Osteoblast (primary cell): ENCODE results near the gene JUP. TPM values are rescaled to one million over a fixed set of nuclear protein-coding genes. Genes with fewer than 3 reads are reported as not detected.

Experiments
- DNase-seq: peaks from one replicate; pipeline ENCODE4 v3.0.0; 2011; ENCODE audit warnings: low spot score, mixed read lengths; ENCODE audit not compliant: insufficient read length; ENCODE audit errors: missing footprints
- H2AFZ ChIP-seq: 2 replicates; pipeline ENCODE4 v1.6.0; 2011; ENCODE audit warnings: mild to moderate bottlenecking, low read length
- H3K27ac ChIP-seq: 2 replicates; pipeline ENCODE4 v1.5.1; 2011; ENCODE audit warnings: mild to moderate bottlenecking, low read depth, low read length, moderate library complexity
- H3K27me3 ChIP-seq: 2 replicates; pipeline ENCODE4 v1.6.0; 2012; ENCODE audit warnings: mild to moderate bottlenecking, control low read depth, inconsistent platforms, low read length, moderate library complexity; ENCODE audit not compliant: insufficient read depth
- H3K36me3 ChIP-seq: 2 replicates; pipeline ENCODE4 v1.5.1; 2011; ENCODE audit warnings: mild to moderate bottlenecking, low read length, control low read depth, moderate library complexity; ENCODE audit not compliant: insufficient read depth
- H3K4me1 ChIP-seq: 2 replicates; pipeline ENCODE4 v1.5.1; 2011; ENCODE audit warnings: mild to moderate bottlenecking, low read length, control low read depth, moderate library complexity; ENCODE audit not compliant: insufficient read depth
- H3K4me2 ChIP-seq: 2 replicates; pipeline ENCODE4 v1.6.0; 2011; ENCODE audit warnings: mild to moderate bottlenecking, low read length; ENCODE audit not compliant: insufficient read depth
- H3K4me3 ChIP-seq: fragments of 200-600 bp; sonication (generic); 3 replicates; pipeline ENCODE4 v1.5.1; 2012; ENCODE audit warnings: mild to moderate bottlenecking, low read length, inconsistent platforms; ENCODE audit not compliant: insufficient read depth
- H3K79me2 ChIP-seq: 2 replicates; pipeline ENCODE4 v1.6.0; 2012; ENCODE audit warnings: mild to moderate bottlenecking, low read length, control low read depth, inconsistent platforms; ENCODE audit not compliant: insufficient read depth
- H3K9me3 ChIP-seq: 2 replicates; pipeline ENCODE4 v1.5.1; 2011; ENCODE audit warnings: low read depth, low read length, control low read depth
- H4K20me1 ChIP-seq: 2 replicates; pipeline ENCODE4 v1.6.0; 2012; ENCODE audit warnings: mild to moderate bottlenecking, low read length, control low read depth; ENCODE audit not compliant: insufficient read depth
- CTCF ChIP-seq: IDR thresholded peaks from 2 replicates; pipeline ENCODE4 v1.5.1; 2011; ENCODE audit warnings: mild to moderate bottlenecking, low read depth, low read length, moderate library complexity; ENCODE audit errors: extremely low read depth
- total RNA-seq: library from RNA; depleted of rRNA; stranded (reverse); fragments of >200 nt; gene quantifications from 2 replicates; pipeline ENCODE4 v1.2.3, GENCODE V29; 2012

Gene JUP
- total RNA-seq, 1 donor, result 24.2 TPM

- Histone ChIP-seq H3K4me2 (no peak overlapping the region), H3K27ac (no peak overlapping the region), H3K79me2 (no peaks in the 10 kb centered on the region), H3K4me1 (no peaks in the 10 kb centered on the region), H3K27me3 (no peaks in the 10 kb centered on the region), H2AFZ (no peak overlapping the region), H4K20me1 (no peaks in the 10 kb centered on the region), H3K4me3 (no peak overlapping the region), H3K36me3 (no peaks in the 10 kb centered on the region), H3K9me3 (no peaks in the 10 kb centered on the region)
- no peak for TF ChIP-seq CTCF
- DNase-seq, result peak; percentile 69
Observed at GRCh38 chr17:41723801-41724475, 62.6 kb downstream of the JUP start.

- no peak overlapping the region for H3K4me2 ChIP-seq
- no peak overlapping the region for H3K27ac ChIP-seq
- H3K4me3 ChIP-seq, result no peak overlapping the region
- DNase-seq, result peak; percentile 79
- peaks cover 7% of the 10 kb centered on the region for H3K27me3 ChIP-seq
- H4K20me1 ChIP-seq, result no peaks in the 10 kb centered on the region
- no peaks in the 10 kb centered on the region for H3K36me3 ChIP-seq
- H3K4me1 ChIP-seq, result no peaks in the 10 kb centered on the region
- TF ChIP-seq CTCF, result no peak
- no peaks in the 10 kb centered on the region for H3K79me2 ChIP-seq
- no peaks in the 10 kb centered on the region for H3K9me3 ChIP-seq
- no peak overlapping the region for H2AFZ ChIP-seq
Observed at GRCh38 chr17:41722231-41722630, 64.3 kb downstream of the JUP start.

GRCh38 chr17:41718287-41718645 lies 68.2 kb downstream of the JUP start:
- H2AFZ ChIP-seq, result no peak overlapping the region
- no peaks in the 10 kb centered on the region for H4K20me1 ChIP-seq
- no peaks in the 10 kb centered on the region for H3K4me1 ChIP-seq
- no peak overlapping the region for H3K4me3 ChIP-seq
- TF ChIP-seq CTCF, result no peak
- no peak overlapping the region for H3K4me2 ChIP-seq
- DNase-seq, result no peak
- peaks cover 13% of the 10 kb centered on the region for H3K27me3 ChIP-seq
- no peaks in the 10 kb centered on the region for H3K79me2 ChIP-seq
- no peaks in the 10 kb centered on the region for H3K36me3 ChIP-seq
- H3K9me3 ChIP-seq, result no peaks in the 10 kb centered on the region
- H3K27ac ChIP-seq, result no peak overlapping the region

- H4K20me1 ChIP-seq, result no peaks in the 10 kb centered on the region
- no peak overlapping the region for H2AFZ ChIP-seq
- no peak overlapping the region for H3K4me2 ChIP-seq
- H3K79me2 ChIP-seq, result no peaks in the 10 kb centered on the region
- H3K27ac ChIP-seq, result no peak overlapping the region
- no peak for TF ChIP-seq CTCF
- peak; percentile 63 for DNase-seq
- no peak overlapping the region for H3K4me3 ChIP-seq
- no peaks in the 10 kb centered on the region for H3K9me3 ChIP-seq
- no peaks in the 10 kb centered on the region for H3K4me1 ChIP-seq
- H3K27me3 ChIP-seq, result peaks cover 14% of the 10 kb centered on the region
- H3K36me3 ChIP-seq, result no peaks in the 10 kb centered on the region
Observed at GRCh38 chr17:41717408-41718286, 68.9 kb downstream of the JUP start.
